Ovary (tissue), 3 donors: ENCODE results near the gene ZNF280D.

Experiments
- CTCF ChIP-seq, 3 donors: fragments of 450-650 bp in 2 of 3; fragments of 200-600 bp in 1 of 3; IDR thresholded peaks; one replicate each; pipeline versions ENCODE4 v1.5.1 to v1.8.0; 2016 to 2022; ENCODE audit warnings: antibody characterized with exemption in 3 of 3, mild to moderate bottlenecking in 1 of 3
- POLR2A ChIP-seq: fragments of 450-650 bp; IDR thresholded peaks from one replicate; pipeline ENCODE4 v1.6.1; 2017; ENCODE audit warnings: antibody characterized with exemption, mild to moderate bottlenecking, moderate library complexity
- donor health status: DM: no; HTN: no; CAD: no.

- TF ChIP-seq CTCF (IDR thresholded peaks at IDR 0.05) = no peak
- no peak for TF ChIP-seq POLR2A
These were observed 31.9 kb upstream of the ZNF280D start for GRCh38 chr15:56765251-56765650.
